H1 (cell line): ENCODE measurements around the gene B4GALT5. TPM values are rescaled to one million over a fixed set of nuclear protein-coding genes. Genes with fewer than 3 reads are reported as not detected.

ENCODE experiments used
- ATF2 ChIP-seq: IDR thresholded peaks from 2 replicates; pipeline ENCODE4 v1.6.1; 2012; ENCODE audit warnings: low read length, inconsistent platforms
- CHD7 ChIP-seq: fragments of 300-600 bp; sonication (generic); IDR thresholded peaks from 2 replicates; pipeline ENCODE4 v1.7.1; 2012; ENCODE audit warnings: low read length, moderate library complexity, mild to moderate bottlenecking, inconsistent platforms; ENCODE audit not compliant: insufficient replicate concordance
- EP300 ChIP-seq, 2 experiments: IDR thresholded peaks; 1 replicate in 1 of 2; 2 replicates in 1 of 2; pipeline ENCODE4 v1.6.1; 2011 to 2012; ENCODE audit warnings: low read depth in 2 of 2, low read length in 2 of 2, mild to moderate bottlenecking in 2 of 2, borderline replicate concordance in 1 of 2, inconsistent platforms in 1 of 2, moderate library complexity in 1 of 2
- RXRA ChIP-seq: IDR thresholded peaks from 2 replicates; pipeline ENCODE4 v1.6.1; 2011; ENCODE audit warnings: low read depth, mild to moderate bottlenecking, low read length, moderate library complexity; ENCODE audit not compliant: insufficient read depth
- polyA plus RNA-seq, 7 experiments: library from polyadenylated mRNA; depleted of rRNA in 3 of 7; stranded (reverse) in 5 of 7; unstranded in 2 of 7; fragments of >200 nt in 5 of 7; fragments of 200-250 nt in 2 of 7; gene quantifications; 1 replicate in 5 of 7; 2 replicates in 1 of 7; 4 replicates in 1 of 7; pipeline versions ENCODE4 v1.2.1 to v1.2.3, GENCODE V29; 2011 to 2013; ENCODE audit warnings: missing spikeins in 2 of 7, mixed read lengths in 2 of 7
- total RNA-seq: library from RNA; stranded (reverse); fragmentation: NEBNext Ultra II Directional; extraction: Animal tissue kit (Norgen Biotek cat#: 25700); gene quantifications from 2 replicates; pipeline ENCODE4 v1.2.1, GENCODE V29; 2021

B4GALT5 gene
- total and polyA plus RNA-seq, 2 of the 8 experiments (the other 6 are each of a cell fraction or from before 2014, with no cell fraction given), result 46.5 to 75.4 TPM

DNA sequence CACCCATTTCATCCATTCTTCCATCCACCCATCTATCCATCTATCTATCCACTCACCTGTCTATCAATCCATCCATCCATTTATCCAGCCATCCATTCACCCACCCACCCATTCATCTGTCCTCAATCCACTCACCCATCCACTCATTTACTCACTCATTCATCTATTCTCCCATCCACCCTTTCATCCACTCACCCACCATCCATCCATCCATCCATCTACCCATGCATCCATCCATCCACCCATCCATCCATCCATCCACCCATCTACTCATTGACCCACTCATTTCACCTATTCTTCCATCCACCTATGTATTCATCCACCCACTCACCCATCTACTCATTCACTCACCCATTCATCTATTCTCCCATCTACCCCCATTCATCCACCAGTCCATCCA is 121.6 kb downstream of the B4GALT5 start (continued):
- TF ChIP-seq CHD7 (no peak), EP300 (IDR thresholded peaks at IDR 0.05; ENCODE audit: borderline replicate concordance in 1 of 2, low read depth in 2 of 2, low read length in 2 of 2) (no peak), ATF2 (no peak), RXRA (no peak)
- TF ChIP-seq, all 59 proteins: peak for 0
